K562 (cell line): ENCODE data around the gene REPS1. TPM values are rescaled to one million over a fixed set of nuclear protein-coding genes. Genes with fewer than 3 reads are reported as not detected.

Experiments used
- ATAC-seq: fragments of 200-7000 bp; cut with Tn5 transposase; 3 replicates; pipeline ENCODE4 v1.9.1; 2020; ENCODE audit warnings: moderate library complexity
- BruUV-seq: library from RNA; stranded (reverse); fragments of 400-500 nt; replicated peaks from 2 replicates; lab custom pipeline; 2021; lab: Mats Ljungman, UMichigan
- CTCF ChIA-PET: fragments of 300-600 bp; formaldehyde crosslinking; extraction: SDS; loops from one replicate; lab custom pipeline; 2021; ENCODE audit warnings: low intra/inter-chr PET ratio; lab: Yijun Ruan, JAX
- POLR2A ChIA-PET: fragments of 300-600, 350-650 bp; sonication (Branson Sonifier 250); formaldehyde crosslinking; extraction: SDS; loops from one replicate; lab custom pipeline; 2021; ENCODE audit warnings: antibody characterized with exemption, inconsistent platforms; lab: Yijun Ruan, JAX
- DNase-seq, 4 experiments: peaks; one replicate each; pipeline versions ENCODE4 v3.0.0 to v3.0.0-alpha.2; 2011 to 2018; ENCODE audit warnings: low spot score in 3 of 4, mixed read lengths in 3 of 4; ENCODE audit errors: extremely low read depth in 1 of 4
- FAIRE-seq: peaks from 2 replicates; lab custom pipeline; 2011; peaks lifted over from hg19 to GRCh38; lab: Jason Lieb, UNC
- H2AFZ ChIP-seq: 2 replicates; pipeline ENCODE4 v1.6.0; 2011; ENCODE audit warnings: low read depth, low read length, control low read depth, inconsistent platforms
- H3K27ac ChIP-seq: fragments of 200-600 bp; 3 replicates; pipeline ENCODE4 v1.8.0; 2011; ENCODE audit warnings: low read depth, mild to moderate bottlenecking, control low read depth, inconsistent platforms, low read length, moderate library complexity, mixed read lengths; ENCODE audit errors: extremely low read depth
- H3K27me3 ChIP-seq, 2 experiments: fragments of 300-600 bp in 1 of 2; 2 replicates in 1 of 2; 3 replicates in 1 of 2; pipeline versions ENCODE4 v1.6.0 to v1.8.0; 2011; ENCODE audit warnings: inconsistent platforms in 2 of 2, low read length in 2 of 2, mild to moderate bottlenecking in 1 of 2, mixed read lengths in 1 of 2, moderate library complexity in 1 of 2; ENCODE audit not compliant: control insufficient read depth in 2 of 2, insufficient read depth in 2 of 2
- H3K36me3 ChIP-seq: fragments of 300-600 bp; 3 replicates; pipeline ENCODE4 v1.8.0; 2011; ENCODE audit warnings: mild to moderate bottlenecking, low read length, inconsistent platforms; ENCODE audit not compliant: control insufficient read depth, insufficient read depth
- H3K4me1 ChIP-seq, 2 experiments: fragments of 200-600 bp in 1 of 2; replicated peaks in 1 of 2; 2 replicates in 1 of 2; 3 replicates in 1 of 2; pipeline versions ENCODE4 v1.5.1 to v1.8.0; 2011; ENCODE audit warnings: inconsistent platforms in 2 of 2, low read length in 2 of 2, mild to moderate bottlenecking in 1 of 2, mixed read lengths in 1 of 2, moderate library complexity in 1 of 2; ENCODE audit not compliant: control insufficient read depth in 2 of 2, insufficient read depth in 2 of 2
- H3K4me2 ChIP-seq: 2 replicates; pipeline ENCODE4 v1.6.1; 2011; ENCODE audit warnings: low read length, control low read depth, inconsistent platforms, mixed read lengths; ENCODE audit not compliant: insufficient read depth
- H3K4me3 ChIP-seq: fragments of 200-600 bp; sonication (generic), shearing (Covaris generic); 2 replicates; pipeline ENCODE4 v1.5.1; 2016; ENCODE audit warnings: control low read depth, inconsistent platforms
- H3K79me2 ChIP-seq: fragments of 200-600 bp; 3 replicates; pipeline ENCODE4 v1.8.0; 2011; ENCODE audit warnings: low read length, inconsistent platforms; ENCODE audit not compliant: control insufficient read depth, insufficient read depth
- H3K9ac ChIP-seq, 2 experiments: 2 replicates each; pipeline versions ENCODE4 v1.6.0 to v1.6.1; 2011; ENCODE audit warnings: low read depth in 2 of 2, low read length in 2 of 2, control low read depth in 1 of 2, inconsistent platforms in 1 of 2, mild to moderate bottlenecking in 1 of 2, mixed read lengths in 1 of 2; ENCODE audit not compliant: insufficient read depth in 1 of 2
- H3K9me1 ChIP-seq: one replicate; pipeline ENCODE4 v1.6.0; 2011; ENCODE audit warnings: inconsistent platforms, mild to moderate bottlenecking, low read length, moderate library complexity; ENCODE audit not compliant: control insufficient read depth, insufficient read depth
- H3K9me3 ChIP-seq: replicated peaks from 2 replicates; pipeline ENCODE4 v1.5.1; 2011; ENCODE audit warnings: low read depth, low read length, inconsistent platforms; ENCODE audit not compliant: control insufficient read depth, insufficient read depth
- H4K20me1 ChIP-seq: replicated peaks from 2 replicates; pipeline ENCODE4 v1.6.1; 2011; ENCODE audit warnings: low read length, inconsistent platforms, mixed read lengths; ENCODE audit not compliant: control insufficient read depth, insufficient read depth
- NFIX ChIP-seq: fragments of 250-450 bp; sonication (Bioruptor Pico); IDR thresholded peaks from 2 replicates; pipeline ENCODE4 v1.4.0; 2020; ENCODE audit warnings: low read depth, mild to moderate bottlenecking, moderate library complexity
- RCOR1 ChIP-seq, 2 experiments: IDR thresholded peaks; 2 replicates each; pipeline ENCODE4 v1.6.1; 2012; ENCODE audit warnings: low read depth in 2 of 2, low read length in 2 of 2, borderline replicate concordance in 1 of 2, improper control_type of control experiment in 1 of 2
- RREB1 ChIP-seq: fragments of 250-450 bp; sonication (Bioruptor Pico); IDR thresholded peaks from 2 replicates; pipeline ENCODE4 v1.4.0; 2020
- WGBS: fragments of 100-300 bp; shearing (Covaris generic); methylation state at CpG from one replicate; pipeline ENCODE4 v1.1.6; 2016; ENCODE audit warnings: low coverage, mixed read lengths; ENCODE audit not compliant: insufficient coverage; ENCODE audit errors: missing lambda C conversion rate; 5-methylcytosine and 5-hydroxymethylcytosine counted together
- in situ Hi-C: fragments of 300-500 bp; cut with MboI; formaldehyde crosslinking; loops from 4 replicates; pipeline ENCODE4 v1.15.0; 2018; ENCODE audit warnings: inconsistent platforms, mixed read lengths
- intact Hi-C: fragments of 100-400 bp; cut with micrococcal nuclease; formaldehyde crosslinking; loops from 2 replicates; pipeline ENCODE4 v1.14.2; 2022
- polyA plus RNA-seq, 8 experiments: library from polyadenylated mRNA; depleted of rRNA in 4 of 8; stranded (reverse) in 5 of 8; unstranded in 3 of 8; fragments of >200 nt; fragmentation: Nextera tagmentation in 2 of 8; fragmentation: Illumina TruSeq in 1 of 8; extraction: Ambion mirVana in 2 of 8; extraction: Trizol in 1 of 8; gene quantifications; 2 replicates each; pipeline versions ENCODE4 v1.2.1 to v1.2.3, GENCODE V29; 2011 to 2014; ENCODE audit warnings: inconsistent platforms in 1 of 8, missing spikeins in 1 of 8
- total RNA-seq, 7 experiments: library from RNA; depleted of rRNA in 6 of 7; stranded (reverse); fragments of >200 nt in 6 of 7; fragmentation: Illumina TruSeq in 2 of 7; extraction: Trizol in 2 of 7; gene quantifications; 2 replicates each; pipeline versions ENCODE4 v1.2.1 to v1.2.3, GENCODE V29; 2011 to 2021; ENCODE audit warnings: low replicate concordance in 1 of 7

The REPS1 gene
- total and polyA plus RNA-seq, 9 of the 15 experiments (the other 6 are each of a cell fraction or from before 2014, with no cell fraction given) = 7.9 to 36.0 (median 27.8) TPM

DNA sequence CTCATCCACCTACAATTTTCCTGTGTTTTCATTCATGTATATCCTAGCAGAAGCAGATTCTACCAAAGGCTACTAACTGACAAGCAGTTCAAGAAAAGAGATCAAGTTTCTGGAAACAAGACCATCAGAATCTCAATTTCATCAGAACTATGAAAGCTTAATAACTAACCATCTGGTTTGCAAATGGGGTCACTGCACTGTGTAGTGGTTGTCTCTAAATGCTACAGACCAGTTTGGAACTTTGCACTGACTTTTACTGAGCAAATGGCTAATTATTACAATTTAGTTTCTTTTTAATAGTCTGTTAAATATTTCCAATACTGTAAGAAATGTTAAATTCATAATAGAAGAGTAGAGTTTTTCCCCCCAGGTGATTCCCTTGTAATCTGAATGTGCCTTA lies 64.5 kb downstream of the REPS1 start (continued):
- no peak for TF ChIP-seq RCOR1 (IDR thresholded peaks at IDR 0.05; ENCODE audit: borderline replicate concordance in 1 of 2, low read depth in 2 of 2, low read length in 2 of 2)
- TF ChIP-seq, all 486 proteins: peak for 0

GRCh38 chr6:138920906-138921305 lies 67.1 kb downstream of the REPS1 start:
- no peak for FAIRE-seq

More at GRCh38 chr6:138920906-138921305, 67.1 kb downstream of the REPS1 start:
- WGBS = 89% methylated on average over 3 of the region's 3 CpGs
- DNase-seq (no peak), ATAC-seq (no peak)
- no TSS peak for BruUV-seq
- POLR2A ChIA-PET = interaction anchor here (0.7 kb wide), 1 partner anchor 72 kb away, joined by 3 read pairs; no protein-coding TSS in a partner anchor
- H3K79me2 ChIP-seq = no peaks in the 10 kb centered on the region
- in situ Hi-C loops = no loop called here
- no peaks in the 10 kb centered on the region for H3K27me3 ChIP-seq
- no peaks in the 10 kb centered on the region for H3K9me3 ChIP-seq
- intact Hi-C loops = no loop called here
- H3K4me3 ChIP-seq = no peak overlapping the region
- no peak overlapping the region for H3K9ac ChIP-seq
- TF ChIP-seq RREB1 (no peak), NFIX (CRISPR knock-in tag) (0 out of 2 replicates have a peak, but pooled peaks have one; percentile 4)
- no peaks in the 10 kb centered on the region for H3K9me1 ChIP-seq
- CTCF ChIA-PET = no interaction called here
- no peaks in the 10 kb centered on the region for H3K4me1 ChIP-seq
- H2AFZ ChIP-seq = no peak overlapping the region
- H3K4me2 ChIP-seq = no peak overlapping the region
- no peak overlapping the region for H3K27ac ChIP-seq
- H3K36me3 ChIP-seq = peaks cover 10% of the 10 kb centered on the region; the same call in 1 of the 3 replicates
- no peaks in the 10 kb centered on the region for H4K20me1 ChIP-seq
